ENCODE results near the gene DACH1. TPM values are rescaled to one million over a fixed set of nuclear protein-coding genes. Genes with fewer than 3 reads are reported as not detected.

DACH1 gene
- total RNA-seq, 2 donors from 2014 or later: 0.42 TPM; not detected in 1

- Mint-ChIP-seq H3K4me1 (ENCODE audit: low read depth in 2 of 2) (no peaks in the 10 kb centered on the region), H3K9me3 (peaks cover 8% of the 10 kb centered on the region), H3K36me3 (no peaks in the 10 kb centered on the region), H3K4me3 (no peak overlapping the region), H3K27ac (no peak overlapping the region), H3K27me3 (no peaks in the 10 kb centered on the region)
- DNase-seq (ENCODE audit: low spot score): no peak
- no peak for ATAC-seq
Measured at GRCh38 chr13:71430681-71431080, 436.3 kb downstream of the DACH1 start.

DNA sequence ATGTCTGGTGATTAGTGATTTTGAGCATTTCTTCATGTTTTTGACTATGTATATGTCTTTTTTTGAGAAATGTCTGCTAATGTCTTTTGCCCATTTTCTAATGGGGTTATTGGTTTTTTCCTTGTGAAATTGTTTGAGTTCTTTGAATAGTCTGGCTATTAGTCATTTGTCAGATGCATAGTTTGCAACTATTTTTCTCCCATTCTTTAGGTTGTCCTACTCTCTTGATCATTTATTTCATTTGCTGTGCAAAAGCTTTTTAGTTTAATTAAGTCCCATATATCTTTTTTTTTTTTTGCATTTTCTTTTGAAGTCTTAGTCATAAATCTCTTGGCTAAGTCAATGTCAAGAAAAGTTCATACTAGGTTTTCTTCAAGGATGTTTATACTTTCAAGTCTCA lies 449.8 kb downstream of the DACH1 start:
- no peak for DNase-seq (ENCODE audit: low spot score)
- H3K27me3 Mint-ChIP-seq: no peaks in the 10 kb centered on the region
- no peak overlapping the region for H3K27ac Mint-ChIP-seq
- no peaks in the 10 kb centered on the region for H3K36me3 Mint-ChIP-seq
- no peak for ATAC-seq
- no peak overlapping the region for H3K4me3 Mint-ChIP-seq
- H3K9me3 Mint-ChIP-seq: peaks cover 24% of the 10 kb centered on the region
- no peaks in the 10 kb centered on the region for H3K4me1 Mint-ChIP-seq (ENCODE audit: low read depth in 2 of 2)

DNA sequence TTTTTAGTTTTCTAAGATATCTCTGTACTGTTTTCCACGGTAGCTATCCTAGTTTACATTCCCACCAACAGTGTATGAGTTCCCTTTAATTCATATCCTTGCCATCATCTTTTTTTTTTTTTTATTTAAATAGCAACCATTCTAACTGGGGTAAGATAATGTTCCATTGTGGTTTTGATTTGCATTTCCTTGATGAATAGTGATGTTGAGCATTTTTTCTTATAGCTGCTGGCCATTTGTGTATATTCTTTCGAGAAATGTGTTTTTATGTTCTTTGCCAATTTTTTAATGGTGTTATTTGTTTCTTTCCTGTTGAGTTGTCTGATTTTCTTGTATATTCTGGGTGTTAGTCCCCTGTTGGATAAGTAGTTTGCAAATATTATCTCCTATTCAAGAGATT lies 454.8 kb downstream of the DACH1 start:
- H3K4me3 Mint-ChIP-seq: no peak overlapping the region
- no peak overlapping the region for H3K27ac Mint-ChIP-seq
- no peaks in the 10 kb centered on the region for H3K27me3 Mint-ChIP-seq
- peaks cover 12% of the 10 kb centered on the region for H3K9me3 Mint-ChIP-seq
- no peak for DNase-seq (ENCODE audit: low spot score)
- no peak for ATAC-seq
- H3K36me3 Mint-ChIP-seq: no peaks in the 10 kb centered on the region
- no peaks in the 10 kb centered on the region for H3K4me1 Mint-ChIP-seq (ENCODE audit: low read depth in 2 of 2)

GRCh38 chr13:71408416-71408815 lies 458.6 kb downstream of the DACH1 start:
- H3K4me1 Mint-ChIP-seq (ENCODE audit: low read depth in 2 of 2): no peaks in the 10 kb centered on the region
- no peaks in the 10 kb centered on the region for H3K27me3 Mint-ChIP-seq
- DNase-seq (ENCODE audit: low spot score) (no peak), ATAC-seq (no peak)
- no peak overlapping the region for H3K27ac Mint-ChIP-seq
- no peak overlapping the region for H3K4me3 Mint-ChIP-seq
- H3K9me3 Mint-ChIP-seq: peaks cover 6% of the 10 kb centered on the region
- H3K36me3 Mint-ChIP-seq: no peaks in the 10 kb centered on the region

DNA sequence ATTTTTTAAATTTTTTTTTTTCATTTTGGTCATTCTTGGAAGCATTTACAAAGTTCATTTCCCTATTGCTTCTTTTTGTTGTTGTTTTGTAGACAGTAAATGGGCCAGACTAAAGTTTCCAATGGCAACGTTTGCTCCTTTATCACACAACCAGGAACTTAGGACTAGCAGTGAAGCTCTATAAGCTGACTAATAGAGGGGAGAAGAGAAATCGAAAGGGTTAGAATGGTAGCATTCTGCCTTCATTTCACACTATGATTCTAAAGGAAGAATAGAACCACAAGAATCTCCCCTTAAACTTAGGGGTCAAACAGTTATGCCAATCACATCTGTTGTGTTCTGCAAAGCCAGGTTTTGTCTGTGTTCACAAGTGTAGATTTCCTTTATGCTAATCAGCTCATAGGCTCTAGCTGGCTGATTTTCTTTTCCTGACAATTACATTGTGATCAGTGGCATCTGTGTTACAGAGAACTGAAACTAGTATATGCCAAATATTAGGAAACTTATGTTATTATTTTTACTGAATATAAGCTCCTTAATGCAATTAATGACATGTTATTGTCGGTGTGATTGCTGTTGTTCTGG lies 467.3 kb downstream of the DACH1 start:
- ATAC-seq: no peak
- no peak overlapping the region for H3K27ac Mint-ChIP-seq
- H3K36me3 Mint-ChIP-seq: peaks cover 4% of the 10 kb centered on the region
- H3K4me1 Mint-ChIP-seq (ENCODE audit: low read depth in 2 of 2): no peaks in the 10 kb centered on the region
- peaks cover 10% of the 10 kb centered on the region for H3K9me3 Mint-ChIP-seq
- no peak overlapping the region for H3K4me3 Mint-ChIP-seq
- no peak for DNase-seq (ENCODE audit: low spot score)
- H3K27me3 Mint-ChIP-seq: no peaks in the 10 kb centered on the region

- Mint-ChIP-seq H3K27me3 (no peaks in the 10 kb centered on the region), H3K4me1 (ENCODE audit: low read depth in 2 of 2) (no peaks in the 10 kb centered on the region), H3K36me3 (peaks cover 4% of the 10 kb centered on the region), H3K4me3 (no peak overlapping the region), H3K9me3 (peaks cover 6% of the 10 kb centered on the region), H3K27ac (no peak overlapping the region)
- no peak for DNase-seq (ENCODE audit: low spot score)
- no peak for ATAC-seq
Measured at GRCh38 chr13:71396149-71396548, 470.9 kb downstream of the DACH1 start.

- Mint-ChIP-seq H3K27ac (no peak overlapping the region), H3K36me3 (peaks cover 4% of the 10 kb centered on the region), H3K4me3 (no peak overlapping the region), H3K9me3 (peaks cover 7% of the 10 kb centered on the region), H3K4me1 (ENCODE audit: low read depth in 2 of 2) (no peaks in the 10 kb centered on the region), H3K27me3 (no peaks in the 10 kb centered on the region)
- no peak for ATAC-seq
- no peak for DNase-seq (ENCODE audit: low spot score)
Measured at GRCh38 chr13:71395053-71395452, 472.0 kb downstream of the DACH1 start.

DNA sequence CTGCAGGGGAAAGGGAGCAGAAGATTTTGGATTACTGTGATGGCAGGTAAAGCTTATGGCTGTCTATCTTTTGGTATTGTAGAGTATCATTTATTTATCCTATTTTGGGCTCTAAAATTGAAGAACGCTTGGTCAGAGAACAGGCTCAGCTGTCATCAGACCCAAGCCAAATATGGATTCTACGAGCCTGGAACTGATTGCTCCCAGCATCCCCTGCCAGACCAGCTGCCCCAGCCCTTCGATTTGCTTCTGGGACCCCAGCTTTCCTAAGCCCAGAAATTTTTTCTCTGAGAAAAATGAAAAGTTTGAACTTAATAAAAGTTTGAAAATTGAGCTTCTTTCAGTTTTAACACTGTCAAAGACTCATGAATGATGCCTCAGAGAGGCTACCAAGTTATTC lies 472.8 kb downstream of the DACH1 start:
- Mint-ChIP-seq H3K9me3 (peaks cover 7% of the 10 kb centered on the region), H3K4me3 (no peak overlapping the region), H3K27ac (no peak overlapping the region), H3K4me1 (ENCODE audit: low read depth in 2 of 2) (no peaks in the 10 kb centered on the region), H3K36me3 (peaks cover 4% of the 10 kb centered on the region), H3K27me3 (no peaks in the 10 kb centered on the region)
- DNase-seq (ENCODE audit: low spot score): no peak
- no peak for ATAC-seq

All from natural killer cell treated with Interleukin-12 subunit alpha and Interleukin-12 subunit beta and Interleukin-15 and Interleukin-18, amount 100 ng/mL, for 72 hours (primary cell).